ENCODE measurements around the gene ADGRB2.
A peak's percentile ranks its signal among the peaks of the same experiment; 100 is the strongest.

ADGRB2 gene

DNA sequence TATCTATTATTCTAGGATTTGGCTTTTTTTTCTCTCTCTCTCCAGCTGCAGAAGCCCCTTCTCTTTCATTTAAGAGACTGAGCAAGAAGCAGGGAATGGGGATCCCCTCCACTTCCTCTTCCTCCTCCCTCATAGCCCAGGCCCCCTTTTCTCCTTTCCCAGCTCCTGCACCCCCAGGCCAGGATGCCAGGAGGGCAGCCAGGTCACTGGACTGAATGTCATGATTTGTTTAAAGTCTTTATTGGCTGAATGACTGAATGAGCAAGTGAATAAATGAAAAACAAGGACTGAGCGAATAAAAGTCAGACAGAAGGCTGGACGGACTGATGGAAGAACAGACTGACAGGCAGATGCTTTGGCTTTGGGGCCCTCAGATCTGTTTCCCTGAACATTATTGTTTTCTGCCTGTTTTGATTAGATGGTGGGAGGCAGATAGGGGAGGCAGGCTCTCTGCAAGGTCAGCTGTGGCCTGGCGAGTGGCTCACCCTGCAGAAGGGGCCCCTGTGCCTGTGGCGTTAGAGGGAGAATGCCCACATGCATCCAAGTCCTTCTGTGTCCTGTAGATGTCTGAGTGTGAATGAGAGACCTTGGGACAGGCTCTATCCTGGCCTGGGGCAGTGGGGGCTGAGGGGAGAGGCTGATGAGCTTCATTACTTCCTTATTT, 20.3 kb upstream of the ADGRB2 start:
- H3K4me3 ChIP-seq (ENCODE audit: low read depth, low read length) = no peak overlapping the region
- no peak for DNase-seq (ENCODE audit: low read depth)

DNA sequence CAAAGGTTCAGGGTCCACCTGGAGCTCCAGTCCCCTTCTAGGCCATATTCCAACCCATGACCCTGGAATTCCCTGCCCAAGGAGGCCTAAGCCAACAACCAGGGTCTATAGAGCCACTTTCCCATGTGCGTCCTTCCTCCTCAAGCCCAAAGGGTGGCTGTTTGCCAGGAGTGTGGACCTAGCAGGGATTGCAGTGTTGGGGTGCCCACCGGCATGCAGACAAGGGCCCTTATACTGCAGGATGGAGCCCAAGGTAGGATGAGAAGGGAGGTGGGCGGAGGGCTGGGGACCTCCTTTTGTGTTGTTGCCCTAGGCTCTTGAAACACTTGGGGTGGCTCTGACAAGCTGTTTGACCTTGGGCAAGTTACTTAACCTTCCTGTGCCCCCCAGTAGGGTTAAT, 19.7 kb upstream of the ADGRB2 start:
- DNase-seq (ENCODE audit: low read depth) = no peak
- H3K4me3 ChIP-seq (ENCODE audit: low read depth, low read length) = no peak overlapping the region

DNA sequence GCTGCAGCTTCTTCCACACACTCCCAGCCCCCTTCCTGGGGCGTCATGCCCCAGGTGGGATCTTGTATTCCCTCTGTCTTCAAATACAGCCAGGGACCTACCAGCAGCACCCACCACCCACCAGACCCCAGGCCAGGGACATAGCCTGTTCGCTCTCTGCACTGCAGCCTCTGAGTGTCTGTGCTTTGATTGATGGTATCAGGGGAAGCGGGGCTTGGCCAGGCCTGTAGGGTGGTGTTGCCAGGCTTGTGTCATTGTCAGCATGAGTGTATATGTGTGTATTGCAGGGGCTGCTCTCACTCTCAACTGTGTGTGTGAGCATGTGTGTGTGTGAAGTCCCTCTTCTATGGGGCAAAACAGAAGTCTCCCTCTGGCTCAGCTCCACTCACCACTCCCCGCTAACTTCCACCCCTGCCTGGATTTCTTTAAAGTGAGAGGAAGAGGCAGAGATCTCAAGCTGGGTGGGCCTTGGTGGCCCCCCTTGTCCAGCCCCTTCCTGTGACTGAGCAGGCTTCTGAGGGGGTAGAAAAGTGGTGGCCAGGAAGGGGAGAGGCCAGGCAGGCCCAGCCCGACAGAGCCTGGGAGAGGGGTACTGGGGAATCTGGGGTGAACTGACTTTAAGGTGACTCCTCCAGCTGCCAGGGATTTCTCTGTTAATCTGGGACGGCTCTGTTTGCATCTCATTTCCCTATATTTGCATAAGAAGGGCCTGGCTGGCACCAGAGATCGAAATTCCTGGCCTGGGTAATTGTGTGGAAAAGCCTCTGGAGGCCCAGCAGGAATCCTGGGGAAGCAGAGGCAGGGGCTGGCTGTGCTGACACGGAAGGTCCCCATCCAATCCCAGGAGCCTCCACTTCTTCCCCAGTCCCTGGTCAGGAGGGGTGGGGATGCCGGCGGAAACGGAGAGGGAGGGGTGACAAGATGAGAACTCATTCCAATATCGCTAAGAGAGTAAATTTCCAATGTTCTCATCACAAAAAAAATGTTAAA, 18.6 kb upstream of the ADGRB2 start:
- H3K4me3 ChIP-seq (ENCODE audit: low read depth, low read length) = no peak overlapping the region
- DNase-seq (ENCODE audit: low read depth) = no peak

- H3K4me3 ChIP-seq (ENCODE audit: low read depth, low read length) = no peak overlapping the region
- no peak for DNase-seq (ENCODE audit: low read depth)
Observed at GRCh38 chr1:31781756-31782371, 17.7 kb upstream of the ADGRB2 start.

DNA sequence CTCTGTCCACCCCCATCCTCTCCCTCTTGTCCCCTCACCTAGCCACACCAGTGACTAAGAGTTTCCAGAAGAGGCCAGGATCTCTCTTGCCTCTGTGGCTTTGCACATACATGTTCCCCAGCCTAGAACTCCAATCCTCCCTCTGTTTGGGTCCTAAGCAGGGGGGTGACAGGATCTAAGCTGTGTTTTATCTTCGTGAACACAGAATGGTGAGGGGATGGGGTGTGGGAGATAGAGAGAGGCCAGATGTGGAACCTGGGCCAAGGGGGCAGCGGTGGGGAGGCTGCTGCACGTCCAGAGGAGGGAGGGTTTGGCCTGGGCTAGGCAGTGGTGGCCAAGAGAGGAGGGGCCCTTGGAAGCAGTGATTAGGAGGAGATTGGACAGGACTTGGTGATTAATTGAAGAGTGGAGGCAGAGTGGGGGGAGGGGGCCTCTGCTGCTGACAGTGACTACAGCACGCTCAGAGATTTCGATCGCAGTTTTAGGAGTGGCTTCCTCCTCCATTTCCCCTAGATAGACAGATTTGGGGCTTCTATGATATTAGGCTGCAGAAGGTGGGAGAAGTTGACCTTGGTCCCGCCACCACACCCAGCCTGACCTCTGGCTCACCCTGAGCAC, 17.1 kb upstream of the ADGRB2 start:
- DNase-seq (ENCODE audit: low read depth) = no peak
- no peak overlapping the region for H3K4me3 ChIP-seq (ENCODE audit: low read depth, low read length)

- H3K4me3 ChIP-seq (ENCODE audit: low read depth, low read length) = no peak overlapping the region
- no peak for DNase-seq (ENCODE audit: low read depth)
Observed at GRCh38 chr1:31780632-31781031, 16.5 kb upstream of the ADGRB2 start.

- no peak overlapping the region for H3K4me3 ChIP-seq (ENCODE audit: low read depth, low read length)
- no peak for DNase-seq (ENCODE audit: low read depth)
Observed at GRCh38 chr1:31779687-31780086, 15.5 kb upstream of the ADGRB2 start.

DNA sequence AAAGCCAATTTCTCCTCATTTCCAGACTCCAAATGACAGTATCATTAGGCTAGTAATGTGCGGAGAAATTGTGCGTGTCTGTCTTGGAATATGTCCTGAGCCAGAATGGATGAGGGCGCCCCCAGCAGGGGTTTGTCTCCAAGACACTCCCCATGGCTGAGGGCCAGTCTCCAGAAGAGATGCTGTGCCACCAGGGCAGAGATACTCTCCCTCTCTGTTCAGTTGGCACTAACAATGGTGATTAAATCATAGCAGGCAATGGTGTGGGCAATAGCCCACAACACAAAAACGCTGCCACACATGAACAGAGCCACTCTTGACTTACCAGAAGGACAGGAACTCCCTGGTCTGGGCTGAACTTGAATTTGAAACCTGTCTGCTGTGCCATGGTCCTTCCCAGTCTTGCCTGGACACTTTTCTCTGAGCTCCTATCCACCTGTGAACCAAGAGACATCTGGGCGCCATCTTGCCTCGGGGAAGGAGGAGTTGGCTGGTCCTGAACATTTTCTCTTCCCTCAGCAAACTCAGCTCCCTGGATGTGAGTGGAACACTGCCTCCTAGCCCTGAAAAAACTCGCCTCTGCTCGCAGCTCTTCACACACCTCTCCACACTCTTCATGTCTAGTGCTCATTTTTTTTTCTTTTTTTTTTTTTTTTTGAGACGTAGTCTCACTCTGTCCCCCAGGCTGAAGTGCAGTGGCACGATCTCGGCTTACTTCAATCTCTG, 14.8 kb upstream of the ADGRB2 start:
- no peak overlapping the region for H3K4me3 ChIP-seq (ENCODE audit: low read depth, low read length)
- no peak for DNase-seq (ENCODE audit: low read depth)

GRCh38 chr1:31776516-31776915, 12.4 kb upstream of the ADGRB2 start:
- DNase-seq (ENCODE audit: low read depth) = no peak
- H3K4me3 ChIP-seq (ENCODE audit: low read depth, low read length) = no peak overlapping the region

DNA sequence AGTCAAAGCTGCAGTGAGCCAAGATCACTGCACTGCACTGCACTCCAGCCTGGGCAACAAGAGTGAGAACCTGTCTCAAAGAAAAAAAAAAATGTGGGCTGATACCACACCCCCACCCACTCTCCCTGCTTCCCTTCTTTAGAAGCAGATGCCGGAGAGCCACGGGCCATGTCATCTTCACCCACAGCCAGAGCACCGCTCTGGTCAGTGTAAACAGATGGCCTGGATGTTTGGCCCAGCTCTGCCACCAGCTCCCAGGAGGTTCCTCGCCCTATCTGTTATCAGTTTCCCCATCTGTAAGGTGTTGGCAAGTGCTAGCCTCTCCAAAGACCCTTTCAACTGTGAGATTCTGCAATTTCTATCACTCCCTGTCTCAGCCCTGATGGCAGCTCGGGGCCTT, 11.9 kb upstream of the ADGRB2 start:
- no peak for DNase-seq (ENCODE audit: low read depth)
- no peak overlapping the region for H3K4me3 ChIP-seq (ENCODE audit: low read depth, low read length)

- H3K4me3 ChIP-seq (ENCODE audit: low read depth, low read length) = no peak overlapping the region
- no peak for DNase-seq (ENCODE audit: low read depth)
Observed at GRCh38 chr1:31775210-31775999, 11.3 kb upstream of the ADGRB2 start.

GRCh38 chr1:31774495-31774894, 10.4 kb upstream of the ADGRB2 start:
- H3K4me3 ChIP-seq (ENCODE audit: low read depth, low read length) = no peak overlapping the region
- DNase-seq (ENCODE audit: low read depth) = no peak

DNA sequence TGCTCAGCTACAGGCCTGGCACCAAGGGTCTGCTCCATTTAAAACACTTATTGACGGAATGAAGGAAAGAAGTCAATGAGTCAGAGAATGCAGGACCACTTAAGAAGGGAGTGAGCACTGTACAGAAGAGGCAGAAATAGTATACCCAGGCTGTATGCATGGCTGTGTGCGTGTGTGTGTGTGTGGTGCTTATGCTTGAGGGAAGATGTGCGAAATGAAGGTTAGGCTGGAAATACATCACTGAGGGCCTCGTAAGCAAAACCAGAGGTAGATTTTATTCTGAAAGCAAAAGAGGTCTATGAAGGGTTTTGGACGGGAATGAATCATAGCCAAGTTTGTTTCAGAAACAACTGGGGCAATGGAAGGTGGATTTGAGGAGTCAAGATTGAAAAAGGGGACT, 9.7 kb upstream of the ADGRB2 start:
- no peak for DNase-seq (ENCODE audit: low read depth)
- no peak overlapping the region for H3K4me3 ChIP-seq (ENCODE audit: low read depth, low read length)

GRCh38 chr1:31772669-31773248, 8.6 kb upstream of the ADGRB2 start:
- H3K4me3 ChIP-seq (ENCODE audit: low read depth, low read length) = peak overlapping the region; percentile 21
- DNase-seq (ENCODE audit: low read depth) = no peak

GRCh38 chr1:31771891-31772668, 7.9 kb upstream of the ADGRB2 start:
- H3K4me3 ChIP-seq (ENCODE audit: low read depth, low read length) = peak overlapping the region; percentile 21
- no peak for DNase-seq (ENCODE audit: low read depth)

DNA sequence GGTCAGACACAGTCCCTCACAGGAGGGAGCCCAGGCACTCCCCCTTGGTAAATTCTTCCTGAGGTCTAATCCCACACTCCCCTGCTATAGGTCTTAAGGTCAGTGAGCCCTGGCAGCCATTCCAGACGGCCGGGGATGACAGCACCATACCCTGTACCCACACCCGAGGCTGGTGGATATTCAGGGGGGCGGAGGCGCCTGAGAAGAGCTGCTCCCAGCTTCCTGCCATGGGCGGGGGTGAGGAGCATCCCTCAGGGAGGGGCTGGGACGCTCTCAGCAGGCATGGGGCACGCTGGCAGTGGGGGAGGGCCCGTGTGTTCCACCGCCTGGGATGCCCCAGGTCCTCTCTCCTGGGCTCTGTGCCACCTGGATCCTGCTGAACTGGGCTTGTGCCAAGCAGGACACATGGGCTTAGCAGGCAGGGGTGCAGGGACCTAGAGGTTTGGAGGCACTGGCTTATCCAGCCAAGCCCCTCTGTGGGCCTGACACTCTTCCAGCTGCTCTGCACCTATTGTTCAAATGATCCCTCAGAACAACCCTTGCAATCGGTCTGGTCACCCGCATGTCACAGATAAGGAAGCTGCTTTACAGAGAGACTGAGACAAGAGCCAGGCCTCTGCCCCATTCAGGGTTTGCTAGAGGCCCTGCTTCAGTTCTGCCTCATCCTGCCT, 5.7 kb upstream of the ADGRB2 start:
- no peak overlapping the region for H3K4me3 ChIP-seq (ENCODE audit: low read depth, low read length)
- DNase-seq (ENCODE audit: low read depth) = no peak

Data from skeletal muscle cell (primary cell).